HepG2 (cell line): ENCODE measurements around the gene NSF. TPM values are rescaled to one million over a fixed set of nuclear protein-coding genes. Genes with fewer than 3 reads are reported as not detected.

ENCODE experiments used
- ATAC-seq: fragments of 200-7000 bp; cut with Tn5 transposase; 3 replicates; pipeline ENCODE4 v1.9.1; 2020; ENCODE audit warnings: mild to moderate bottlenecking, moderate library complexity
- BruUV-seq: library from RNA; stranded (reverse); fragments of 400-500 nt; replicated peaks from 2 replicates; lab custom pipeline; 2021; lab: Mats Ljungman, UMichigan
- CTCF ChIA-PET: fragments of 300-600 bp; formaldehyde crosslinking; extraction: SDS; loops from one replicate; lab custom pipeline; 2021; ENCODE audit warnings: low total read pairs, inconsistent platforms, low intra/inter-chr PET ratio; lab: Yijun Ruan, JAX
- POLR2A ChIA-PET: fragments of 350-600 bp; sonication (Branson Sonifier 250); formaldehyde crosslinking; loops from one replicate; lab custom pipeline; 2020; ENCODE audit warnings: antibody characterized with exemption, inconsistent platforms; lab: Yijun Ruan, JAX
- DNase-seq: peaks from one replicate; pipeline ENCODE4 v3.0.0-alpha.2; 2015; ENCODE audit warnings: low spot score
- FAIRE-seq: peaks from 3 replicates; lab custom pipeline; 2011; peaks lifted over from hg19 to GRCh38; lab: Jason Lieb, UNC
- H2AFZ ChIP-seq: one replicate; pipeline ENCODE4 v1.6.1; 2011; ENCODE audit warnings: low read length, inconsistent platforms
- H3K27ac ChIP-seq: fragments of 300-600 bp; 3 replicates; pipeline ENCODE4 v1.8.0; 2011; ENCODE audit warnings: mixed run types, mild to moderate bottlenecking, mixed read lengths, low read length, inconsistent platforms; ENCODE audit not compliant: insufficient read depth; ENCODE audit errors: extremely low read length
- H3K27me3 ChIP-seq, 2 experiments: fragments of 200-600 bp in 1 of 2; 2 replicates in 1 of 2; 3 replicates in 1 of 2; pipeline versions ENCODE4 v1.6.0 to v1.8.0; 2011; ENCODE audit warnings: low read length in 2 of 2, mild to moderate bottlenecking in 2 of 2, moderate library complexity in 2 of 2, inconsistent platforms in 1 of 2; ENCODE audit not compliant: insufficient read depth in 2 of 2, control insufficient read depth in 1 of 2
- H3K36me3 ChIP-seq, 2 experiments: fragments of 200-600 bp in 1 of 2; replicated peaks in 1 of 2; 2 replicates in 1 of 2; 3 replicates in 1 of 2; pipeline versions ENCODE4 v1.5.1 to v1.8.0; 2011; ENCODE audit warnings: low read length in 2 of 2, inconsistent platforms in 1 of 2; ENCODE audit not compliant: insufficient read depth in 2 of 2, control insufficient read depth in 1 of 2
- H3K4me1 ChIP-seq: 2 replicates; pipeline ENCODE4 v1.5.1; 2012; ENCODE audit warnings: low read length, inconsistent platforms; ENCODE audit not compliant: insufficient read depth
- H3K4me2 ChIP-seq: 2 replicates; pipeline ENCODE4 v1.6.0; 2011; ENCODE audit warnings: low read depth, low read length, inconsistent platforms
- H3K4me3 ChIP-seq, 3 experiments: fragments of 200-600 bp in 1 of 3; sonication (generic), shearing (Covaris generic) in 1 of 3; replicated peaks in 1 of 3; 2 replicates each; pipeline ENCODE4 v1.5.1; 2011 to 2016; ENCODE audit warnings: low read length in 3 of 3, inconsistent platforms in 2 of 3, low read depth in 2 of 3, mild to moderate bottlenecking in 2 of 3, control low read depth in 1 of 3, mixed read lengths in 1 of 3; ENCODE audit not compliant: insufficient read depth in 1 of 3
- H3K79me2 ChIP-seq: one replicate; pipeline ENCODE4 v1.6.1; 2011; ENCODE audit warnings: low read length, inconsistent platforms; ENCODE audit not compliant: insufficient read depth
- H3K9ac ChIP-seq: 2 replicates; pipeline ENCODE4 v1.6.0; 2011; ENCODE audit warnings: mild to moderate bottlenecking, low read depth, low read length, inconsistent platforms; ENCODE audit not compliant: insufficient read depth
- H3K9me3 ChIP-seq: 2 replicates; pipeline ENCODE4 v1.5.1; 2012; ENCODE audit warnings: mild to moderate bottlenecking, low read length
- H4K20me1 ChIP-seq: 2 replicates; pipeline ENCODE4 v1.6.0; 2011; ENCODE audit warnings: inconsistent platforms, mild to moderate bottlenecking, low read length, moderate library complexity; ENCODE audit not compliant: insufficient read depth
- ARNT ChIP-seq: fragments of 450-650 bp; IDR thresholded peaks from 2 replicates; pipeline ENCODE4 v1.6.1; 2017
- HNRNPL ChIP-seq: fragments of 200-400 bp; formaldehyde crosslinking; IDR thresholded peaks from 2 replicates; pipeline ENCODE4 v1.6.1; 2017; ENCODE audit warnings: mild to moderate bottlenecking, low read depth, low read length
- PCBP1 ChIP-seq: fragments of 200-400 bp; formaldehyde crosslinking; IDR thresholded peaks from 2 replicates; pipeline ENCODE4 v1.6.1; 2017; ENCODE audit warnings: mild to moderate bottlenecking, low read depth, low read length, borderline replicate concordance
- PHF20 ChIP-seq: sonication (generic); formaldehyde crosslinking; IDR thresholded peaks from 2 replicates; pipeline ENCODE4 v1.5.0; 2020; ENCODE audit warnings: mild to moderate bottlenecking, missing genetic modification reagents
- PITX1 ChIP-seq: sonication (generic); formaldehyde crosslinking; IDR thresholded peaks from 2 replicates; pipeline ENCODE4 v1.5.1; 2020; ENCODE audit warnings: mild to moderate bottlenecking, missing genetic modification reagents
- POLR2AphosphoS5 ChIP-seq: IDR thresholded peaks from 2 replicates; pipeline ENCODE4 v1.6.1; 2012; ENCODE audit warnings: low read depth, low read length
- STAT6 ChIP-seq: sonication (generic); formaldehyde crosslinking; IDR thresholded peaks from 2 replicates; pipeline ENCODE4 v1.4.0; 2020; ENCODE audit warnings: missing genetic modification reagents, mild to moderate bottlenecking, borderline replicate concordance
- TFAP4 ChIP-seq: sonication (generic); IDR thresholded peaks from 2 replicates; pipeline ENCODE4 v1.6.1; 2016; ENCODE audit warnings: low read depth, borderline replicate concordance
- ZFYVE20 ChIP-seq: sonication (generic); formaldehyde crosslinking; IDR thresholded peaks from 2 replicates; pipeline ENCODE4 v1.8.0; 2023; ENCODE audit warnings: low read depth, mild to moderate bottlenecking, moderate library complexity, missing genetic modification reagents, borderline replicate concordance
- ZMYM4 ChIP-seq: sonication (generic); formaldehyde crosslinking; IDR thresholded peaks from 2 replicates; pipeline ENCODE4 v1.8.1; 2023; ENCODE audit warnings: mild to moderate bottlenecking, missing genetic modification reagents
- ZNF616 ChIP-seq: sonication (generic); formaldehyde crosslinking; IDR thresholded peaks from 2 replicates; pipeline ENCODE4 v1.5.0; 2020; ENCODE audit warnings: low read depth, mild to moderate bottlenecking, missing genetic modification reagents
- ZNF788 ChIP-seq: sonication (generic); formaldehyde crosslinking; IDR thresholded peaks from 2 replicates; pipeline ENCODE4 v1.5.0; 2020; ENCODE audit warnings: mild to moderate bottlenecking, missing genetic modification reagents, borderline replicate concordance
- ZNF790 ChIP-seq: sonication (generic); formaldehyde crosslinking; IDR thresholded peaks from 2 replicates; pipeline ENCODE4 v1.8.0; 2022; ENCODE audit warnings: missing genetic modification reagents, mild to moderate bottlenecking, borderline replicate concordance
- WGBS: methylation state at CpG from one replicate; pipeline ENCODE4 v1.1.6; 2017; ENCODE audit warnings: low lambda C conversion rate; 5-methylcytosine and 5-hydroxymethylcytosine counted together
- in situ Hi-C: cut with HindIII; loops from 2 replicates; pipeline ENCODE4 v1.10.0; 2017; ENCODE audit warnings: low pct_unique_long_range_greater_than_20kb; ENCODE audit not compliant: extremely low pct_ligation_motif_present
- intact Hi-C: fragments of 100-400 bp; cut with micrococcal nuclease; formaldehyde crosslinking; loops from one replicate; pipeline ENCODE4 v1.10.0; 2022; ENCODE audit not compliant: unreplicated experiment
- polyA plus RNA-seq, 8 experiments: library from polyadenylated mRNA; depleted of rRNA in 3 of 8; stranded (reverse) in 7 of 8; unstranded in 1 of 8; fragments of >200 nt; fragmentation: Illumina TruSeq in 4 of 8; extraction: Trizol in 4 of 8; gene quantifications; 2 replicates each; pipeline versions ENCODE4 v1.2.1 to v1.2.3, GENCODE V29; 2011 to 2016; ENCODE audit warnings: low read depth in 4 of 8, missing spikeins in 1 of 8, mixed read lengths in 1 of 8; ENCODE audit not compliant: insufficient read depth in 1 of 8
- total RNA-seq, 5 experiments: library from RNA; depleted of rRNA; stranded (reverse); fragments of >200 nt; fragmentation: Illumina TruSeq; extraction: Trizol; gene quantifications; 2 replicates each; pipeline ENCODE4 v1.2.3, GENCODE V29; 2016; ENCODE audit warnings: low read depth in 1 of 5

Gene NSF
- total and polyA plus RNA-seq, 2 of the 13 experiments (the other 11 are each of a cell fraction or from before 2014, with no cell fraction given) = 21.9 to 37.8 TPM

- ChIA-PET CTCF (no interaction called here), POLR2A (interaction anchor here (1.0 kb wide), 1 partner anchor 9 kb away, joined by 3 read pairs; no protein-coding TSS in a partner anchor)
- H3K4me2 ChIP-seq = peak overlapping the region; percentile 98
- ATAC-seq (no peak), FAIRE-seq (no peak), DNase-seq (no peak)
- in situ Hi-C loops = no loop called here
- H3K79me2 ChIP-seq = no peaks in the 10 kb centered on the region
- WGBS = 67% methylated on average over 2 of the region's 6 CpGs
- no peak overlapping the region for H3K9ac ChIP-seq
- peak overlapping the region in 1 of 3 experiments; percentile 82; a peak in 1 of 6 replicates for H3K4me3 ChIP-seq
- 0 out of 2 replicates have a peak, but pooled peaks have one; percentile 48 for TF ChIP-seq PCBP1
- TF ChIP-seq PHF20 = no peak
- no peak for TF ChIP-seq TFAP4
- no peak for TF ChIP-seq ARNT
- H4K20me1 ChIP-seq = no peaks in the 10 kb centered on the region
- H3K9me3 ChIP-seq = no peaks in the 10 kb centered on the region
- H3K27me3 ChIP-seq = 0 out of 5 replicates have a peak, but pooled peaks cover 0 to 5% of the 10 kb centered on the region in 2 experiments
- H3K27ac ChIP-seq = no peak overlapping the region
- intact Hi-C loops = no loop called here
- no peak overlapping the region for H2AFZ ChIP-seq
- H3K4me1 ChIP-seq = peaks cover 54% of the 10 kb centered on the region
- no peaks in the 10 kb centered on the region for H3K36me3 ChIP-seq
- BruUV-seq = no TSS peak
These were observed 182.7 kb downstream of the NSF start for GRCh38 chr17:46773221-46773605.

- no peak for ATAC-seq
These were observed 183.2 kb downstream of the NSF start for GRCh38 chr17:46773676-46774075.

More at GRCh38 chr17:46773676-46774075, 183.2 kb downstream of the NSF start:
- H3K27ac ChIP-seq = no peak overlapping the region
- no peak overlapping the region for H3K4me3 ChIP-seq
- BruUV-seq = no TSS peak
- WGBS = 96% methylated on average over 9 of the region's 15 CpGs
- 0 out of 5 replicates have a peak, but pooled peaks cover 0 to 5% of the 10 kb centered on the region in 2 experiments for H3K27me3 ChIP-seq
- no peak for DNase-seq
- H3K9ac ChIP-seq = no peak overlapping the region
- in situ Hi-C loops = no loop called here
- no peak for FAIRE-seq
- peaks cover 58% of the 10 kb centered on the region for H3K4me1 ChIP-seq
- H3K9me3 ChIP-seq = no peaks in the 10 kb centered on the region
- H3K4me2 ChIP-seq = no peak overlapping the region
- intact Hi-C loops = no loop called here
- no peak overlapping the region for H2AFZ ChIP-seq
- ChIA-PET POLR2A (no interaction called here), CTCF (no interaction called here)
- peak; percentile 71 for TF ChIP-seq HNRNPL
- TF ChIP-seq POLR2AphosphoS5 = no peak
- TF ChIP-seq ZNF788 = 0 out of 2 replicates have a peak, but pooled peaks have one; percentile 24
- no peak for TF ChIP-seq STAT6 (CRISPR knock-in tag)
- no peak for TF ChIP-seq PITX1
- TF ChIP-seq ZNF790 (CRISPR knock-in tag) = no peak
- TF ChIP-seq ZMYM4 = no peak
- no peak for TF ChIP-seq ZNF616 (CRISPR knock-in tag)
- no peak for TF ChIP-seq ZFYVE20 (CRISPR knock-in tag)
- H4K20me1 ChIP-seq = no peaks in the 10 kb centered on the region
- no peaks in the 10 kb centered on the region for H3K79me2 ChIP-seq
- H3K36me3 ChIP-seq = no peaks in the 10 kb centered on the region
